HCT116 (cell line): Measurements from ENCODE around the gene HABP2. TPM values are rescaled to one million over a fixed set of nuclear protein-coding genes. Genes with fewer than 3 reads are reported as not detected.

Source experiments
- ATAC-seq: fragments of 200-7000 bp; cut with Tn5 transposase; 2 replicates; pipeline ENCODE4 v1.9.1; 2020; ENCODE audit warnings: mild to moderate bottlenecking, moderate library complexity
- BruUV-seq: library from RNA; stranded (reverse); fragments of 400-500 nt; replicated peaks from 2 replicates; lab custom pipeline; 2021; lab: Mats Ljungman, UMichigan
- CTCF ChIA-PET: fragments of 300-600 bp; sonication (Branson Sonifier 250); formaldehyde crosslinking; loops from one replicate; lab custom pipeline; 2021; ENCODE audit warnings: antibody characterized with exemption; lab: Charles Lee
- POLR2A ChIA-PET: fragments of 300-600, 350-600 bp; sonication (Branson Sonifier 250); formaldehyde crosslinking; loops from one replicate; lab custom pipeline; 2021; ENCODE audit warnings: antibody characterized with exemption; lab: Charles Lee
- RAD21 ChIA-PET, 2 experiments: fragments of 300-600 bp; sonication (Branson Sonifier 250); formaldehyde crosslinking; loops; one replicate each; lab custom pipeline; 2023; ENCODE audit warnings: low total read pairs in 2 of 2; ENCODE audit not compliant: uncharacterized antibody in 2 of 2, unreplicated experiment in 2 of 2, low non-redundant PET in 1 of 2; lab: Charles Lee
- DNase-seq: peaks from one replicate; pipeline ENCODE4 v3.0.0-alpha.2; 2010; ENCODE audit warnings: low read depth, low spot score
- H2AFZ ChIP-seq: fragments of 200-600 bp; shearing (Covaris generic), sonication (generic); 2 replicates; pipeline ENCODE4 v1.6.1; 2017; ENCODE audit warnings: low read depth, mixed run types, mixed read lengths, antibody characterized with exemption, low read length; ENCODE audit not compliant: poor library complexity, severe bottlenecking
- H3K27ac ChIP-seq: 2 replicates; pipeline ENCODE4 v1.5.1; 2012; ENCODE audit warnings: low read depth, low read length
- H3K27me3 ChIP-seq: fragments of 200-600 bp; sonication (generic); 2 replicates; pipeline ENCODE4 v1.6.1; 2016; ENCODE audit warnings: mixed run types, low read length, mixed read lengths; ENCODE audit not compliant: insufficient read depth
- H3K36me3 ChIP-seq, 2 experiments: fragments of 200-500 bp in 1 of 2; fragments of 200-600 bp in 1 of 2; sonication (Bioruptor generic) in 1 of 2; sonication (generic) in 1 of 2; 2 replicates each; pipeline versions ENCODE4 v1.5.1 to v1.6.1; 2014 to 2016; ENCODE audit warnings: low read length in 2 of 2, inconsistent platforms in 1 of 2, mixed read lengths in 1 of 2, mixed run types in 1 of 2; ENCODE audit not compliant: insufficient read depth in 2 of 2, control insufficient read depth in 1 of 2
- H3K4me1 ChIP-seq, 2 experiments: fragments of 200-600 bp in 1 of 2; sonication (generic) in 1 of 2; 2 replicates each; pipeline versions ENCODE4 v1.5.1 to v1.6.1; 2012 to 2017; ENCODE audit warnings: low read length in 2 of 2, inconsistent platforms in 1 of 2, mild to moderate bottlenecking in 1 of 2, mixed read lengths in 1 of 2, mixed run types in 1 of 2, moderate library complexity in 1 of 2; ENCODE audit not compliant: insufficient read depth in 2 of 2, control insufficient read depth in 1 of 2
- H3K4me2 ChIP-seq: fragments of 200-600 bp; sonication (generic); 2 replicates; pipeline ENCODE4 v1.6.1; 2017; ENCODE audit warnings: mixed run types, low read length, mixed read lengths
- H3K4me3 ChIP-seq, 2 experiments: fragments of 200-600 bp in 1 of 2; sonication (generic) in 1 of 2; replicated peaks in 1 of 2; 2 replicates each; pipeline ENCODE4 v1.5.1; 2011 to 2016; ENCODE audit warnings: low read length in 2 of 2, control low read depth in 1 of 2, low read depth in 1 of 2, mild to moderate bottlenecking in 1 of 2, mixed read lengths in 1 of 2, mixed run types in 1 of 2
- H3K79me2 ChIP-seq: fragments of 200-600 bp; sonication (generic); 2 replicates; pipeline ENCODE4 v1.6.1; 2017; ENCODE audit warnings: mild to moderate bottlenecking, mixed run types, low read length, moderate library complexity, mixed read lengths; ENCODE audit not compliant: insufficient read depth
- H3K9ac ChIP-seq: fragments of 200-600 bp; sonication (generic); 2 replicates; pipeline ENCODE4 v1.6.1; 2016; ENCODE audit warnings: low read length, mixed read lengths
- H3K9me2 ChIP-seq: fragments of 200-600 bp; sonication (generic), shearing (Covaris generic); 2 replicates; pipeline ENCODE4 v1.6.1; 2017; ENCODE audit warnings: mixed run types, mild to moderate bottlenecking, moderate library complexity; ENCODE audit not compliant: insufficient read depth
- H3K9me3 ChIP-seq, 2 experiments: fragments of 200-500 bp in 1 of 2; fragments of 200-600 bp in 1 of 2; sonication (Bioruptor generic) in 1 of 2; sonication (generic) in 1 of 2; 2 replicates each; pipeline ENCODE4 v1.6.1; 2014 to 2017; ENCODE audit warnings: low read length in 2 of 2, mixed read lengths in 2 of 2, inconsistent platforms in 1 of 2, low read depth in 1 of 2, mild to moderate bottlenecking in 1 of 2, mixed run types in 1 of 2, moderate library complexity in 1 of 2; ENCODE audit not compliant: control insufficient read depth in 1 of 2, insufficient read depth in 1 of 2
- H4K20me1 ChIP-seq: fragments of 200-600 bp; sonication (generic), shearing (Covaris generic); 2 replicates; pipeline ENCODE4 v1.6.1; 2017; ENCODE audit warnings: mixed run types, mild to moderate bottlenecking, moderate library complexity; ENCODE audit not compliant: insufficient read depth
- ATF3 ChIP-seq: IDR thresholded peaks from 2 replicates; pipeline ENCODE4 v1.6.1; 2012
- CTCF ChIP-seq, 3 experiments: fragments of 200-600 bp in 1 of 3; sonication (generic) in 1 of 3; IDR thresholded peaks in 2 of 3; conservative IDR thresholded peaks in 1 of 3; 2 replicates each; pipeline ENCODE4 v1.5.1; 2012 to 2017; ENCODE audit warnings: low read depth in 2 of 3, low read length in 2 of 3, antibody characterized with exemption in 1 of 3, borderline replicate concordance in 1 of 3, control low read depth in 1 of 3, mild to moderate bottlenecking in 1 of 3, mixed read lengths in 1 of 3, mixed run types in 1 of 3, moderate library complexity in 1 of 3; ENCODE audit not compliant: insufficient read depth in 1 of 3
- FOSL1 ChIP-seq: IDR thresholded peaks from 2 replicates; pipeline ENCODE4 v1.6.1; 2012; ENCODE audit warnings: low read depth
- MAX ChIP-seq: IDR thresholded peaks from 2 replicates; pipeline ENCODE4 v1.6.1; 2012
- POLR2A ChIP-seq: IDR thresholded peaks from 2 replicates; pipeline ENCODE4 v1.7.0; 2011; ENCODE audit warnings: borderline replicate concordance; ENCODE audit not compliant: insufficient read depth, insufficient read length; ENCODE audit errors: extremely low read depth
- TCF7L2 ChIP-seq: IDR thresholded peaks from 2 replicates; pipeline ENCODE4 v1.7.0; 2011; ENCODE audit warnings: borderline replicate concordance, inconsistent platforms; ENCODE audit not compliant: insufficient read depth, insufficient read length; ENCODE audit errors: extremely low read depth
- ZFX ChIP-seq: fragments of 450-650 bp; IDR thresholded peaks from 2 replicates; pipeline ENCODE4 v1.6.1; 2017
- ZNF274 ChIP-seq: fragments of 200-500 bp; sonication (Bioruptor generic); IDR thresholded peaks from 2 replicates; pipeline ENCODE4 v1.6.1; 2014; ENCODE audit warnings: mild to moderate bottlenecking, low read depth, low read length, inconsistent platforms
- intact Hi-C: fragments of 100-400 bp; cut with micrococcal nuclease; formaldehyde crosslinking; loops from 2 replicates; pipeline ENCODE4 v1.10.0; 2022
- total RNA-seq: library from RNA; stranded (reverse); gene quantifications from one replicate; pipeline ENCODE4 v1.2.1, GENCODE V29; 2021; ENCODE audit not compliant: unreplicated experiment

The HABP2 gene
- total RNA-seq, 1 experiment from 2014 or later, result 0.20 TPM

GRCh38 chr10:113503930-113504329, 48.9 kb upstream of the HABP2 start:
- Histone ChIP-seq H3K79me2 (no peaks in the 10 kb centered on the region), H3K27me3 (peaks cover 19% of the 10 kb centered on the region), H3K4me3 (no peak overlapping the region), H3K4me2 (no peak overlapping the region), H3K9me2 (no peaks in the 10 kb centered on the region), H3K27ac (no peak overlapping the region), H3K9me3 (no peaks in the 10 kb centered on the region), H3K9ac (no peak overlapping the region), H2AFZ (no peak overlapping the region), H3K36me3 (no peaks in the 10 kb centered on the region), H3K4me1 (no peaks in the 10 kb centered on the region), H4K20me1 (no peaks in the 10 kb centered on the region)
- intact Hi-C loops, result no loop called here
- ChIA-PET POLR2A (no interaction called here), RAD21 (no interaction called here), CTCF (no interaction called here)
- no peak for TF ChIP-seq ZNF274
- DNase-seq (no peak), ATAC-seq (no peak)
- no TSS peak for BruUV-seq

GRCh38 chr10:113504423-113504822, 48.4 kb upstream of the HABP2 start:
- H3K4me3 ChIP-seq, result no peak overlapping the region
- no peaks in the 10 kb centered on the region for H3K9me2 ChIP-seq
- no peaks in the 10 kb centered on the region for H3K4me1 ChIP-seq
- intact Hi-C loops, result no loop called here
- BruUV-seq, result no TSS peak
- H3K79me2 ChIP-seq, result no peaks in the 10 kb centered on the region
- H3K9ac ChIP-seq, result no peak overlapping the region
- H2AFZ ChIP-seq, result no peak overlapping the region
- DNase-seq (no peak), ATAC-seq (no peak)
- RAD21 ChIA-PET, result no interaction called here
- H3K9me3 ChIP-seq, result no peaks in the 10 kb centered on the region
- no peak overlapping the region for H3K4me2 ChIP-seq
- CTCF ChIA-PET, result no interaction called here
- no peaks in the 10 kb centered on the region for H4K20me1 ChIP-seq
- H3K36me3 ChIP-seq, result no peaks in the 10 kb centered on the region
- POLR2A ChIA-PET, result no interaction called here
- H3K27ac ChIP-seq, result no peak overlapping the region
- peaks cover 19% of the 10 kb centered on the region for H3K27me3 ChIP-seq
- TF ChIP-seq FOSL1 (no peak), ATF3 (no peak), CTCF (IDR thresholded peaks at IDR 0.05 in 2 of 3, conservative IDR thresholded peaks at IDR 0.05 in 1 of 3; ENCODE audit: borderline replicate concordance in 1 of 3, insufficient read depth in 1 of 3, low read depth in 2 of 3, low read length in 2 of 3) (no peak), ZFX (peak; percentile 20; the same call in 1 of the 2 replicates), POLR2A (no peak), MAX (no peak), TCF7L2 (no peak)
